HepG2 (cell line): ENCODE results near the gene HTATSF1.

Experiments
- CEBPG ChIP-seq: IDR thresholded peaks from 2 replicates; pipeline ENCODE4 v1.6.1; 2016
- FOXC1 ChIP-seq: sonication (generic); formaldehyde crosslinking; IDR thresholded peaks from 2 replicates; pipeline ENCODE4 v1.8.0; 2022; ENCODE audit warnings: mild to moderate bottlenecking, missing genetic modification reagents, borderline replicate concordance
- HHEX ChIP-seq: IDR thresholded peaks from 2 replicates; pipeline ENCODE4 v1.6.1; 2016; ENCODE audit warnings: control low read depth
- MZF1 ChIP-seq: sonication (generic); formaldehyde crosslinking; IDR thresholded peaks from 2 replicates; pipeline ENCODE4 v1.8.1; 2023; ENCODE audit warnings: mild to moderate bottlenecking, missing genetic modification reagents, borderline replicate concordance
- TBL1XR1 ChIP-seq: fragments of 150-350 bp; IDR thresholded peaks from 2 replicates; pipeline ENCODE4 v1.6.1; 2014; ENCODE audit warnings: borderline replicate concordance, low read length; ENCODE audit not compliant: partially characterized antibody
- ZKSCAN5 ChIP-seq: sonication (generic); formaldehyde crosslinking; IDR thresholded peaks from 2 replicates; pipeline ENCODE4 v1.5.1; 2020; ENCODE audit warnings: mild to moderate bottlenecking, missing genetic modification reagents
- ZNF180 ChIP-seq: sonication (generic); formaldehyde crosslinking; IDR thresholded peaks from 2 replicates; pipeline ENCODE4 v1.4.0; 2020; ENCODE audit warnings: low read depth, missing genetic modification reagents, borderline replicate concordance
- TF ChIP-seq, protein P1 (sequence below), 2 experiments: fragments of 450-650 bp in 1 of 2; sonication (generic) in 1 of 2; formaldehyde crosslinking in 1 of 2; IDR thresholded peaks; 2 replicates each; pipeline versions ENCODE4 v1.6.1 to v1.8.0; 2016 to 2022; ENCODE audit warnings: antibody characterized with exemption in 1 of 2, mild to moderate bottlenecking in 1 of 2, missing genetic modification reagents in 1 of 2
- TF ChIP-seq, protein P2 (sequence below): sonication (generic); formaldehyde crosslinking; IDR thresholded peaks from 2 replicates; pipeline ENCODE4 v1.5.0; 2020; ENCODE audit warnings: mild to moderate bottlenecking, missing genetic modification reagents, moderate library complexity
- TF ChIP-seq, protein P3 (sequence below): sonication (generic); formaldehyde crosslinking; IDR thresholded peaks from 2 replicates; pipeline ENCODE4 v1.8.1; 2022; ENCODE audit warnings: mild to moderate bottlenecking, missing genetic modification reagents
- TF ChIP-seq, protein P4 (sequence below): sonication (generic); formaldehyde crosslinking; IDR thresholded peaks from 2 replicates; pipeline ENCODE4 v1.4.0; 2020; ENCODE audit warnings: missing genetic modification reagents
- TF ChIP-seq, protein P5 (sequence below): sonication (generic); formaldehyde crosslinking; IDR thresholded peaks from 2 replicates; pipeline ENCODE4 v1.5.0; 2020; ENCODE audit warnings: missing genetic modification reagents, mild to moderate bottlenecking, borderline replicate concordance

DNA sequence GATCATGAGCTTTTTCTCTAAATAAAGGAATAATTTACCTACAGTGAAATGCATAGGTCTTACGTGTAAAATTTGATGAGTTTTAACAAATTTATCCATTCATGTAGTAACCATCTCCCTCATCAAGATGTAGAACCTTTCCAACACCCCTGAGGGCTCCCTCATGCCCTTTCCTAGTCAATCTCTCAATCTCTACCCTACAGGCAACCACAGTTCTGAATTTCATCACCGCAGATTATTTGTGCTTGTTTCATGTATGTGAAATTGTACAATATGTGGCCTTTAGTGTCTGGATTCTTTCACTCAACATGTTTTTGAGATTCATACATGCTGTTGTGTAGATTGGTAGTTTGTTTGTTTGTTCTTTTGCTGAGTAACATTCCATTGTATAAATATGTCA is 36.7 kb downstream of the HTATSF1 start:
- TF ChIP-seq ZNF180 (CRISPR knock-in tag), result no peak
- TF ChIP-seq, protein P1, sequence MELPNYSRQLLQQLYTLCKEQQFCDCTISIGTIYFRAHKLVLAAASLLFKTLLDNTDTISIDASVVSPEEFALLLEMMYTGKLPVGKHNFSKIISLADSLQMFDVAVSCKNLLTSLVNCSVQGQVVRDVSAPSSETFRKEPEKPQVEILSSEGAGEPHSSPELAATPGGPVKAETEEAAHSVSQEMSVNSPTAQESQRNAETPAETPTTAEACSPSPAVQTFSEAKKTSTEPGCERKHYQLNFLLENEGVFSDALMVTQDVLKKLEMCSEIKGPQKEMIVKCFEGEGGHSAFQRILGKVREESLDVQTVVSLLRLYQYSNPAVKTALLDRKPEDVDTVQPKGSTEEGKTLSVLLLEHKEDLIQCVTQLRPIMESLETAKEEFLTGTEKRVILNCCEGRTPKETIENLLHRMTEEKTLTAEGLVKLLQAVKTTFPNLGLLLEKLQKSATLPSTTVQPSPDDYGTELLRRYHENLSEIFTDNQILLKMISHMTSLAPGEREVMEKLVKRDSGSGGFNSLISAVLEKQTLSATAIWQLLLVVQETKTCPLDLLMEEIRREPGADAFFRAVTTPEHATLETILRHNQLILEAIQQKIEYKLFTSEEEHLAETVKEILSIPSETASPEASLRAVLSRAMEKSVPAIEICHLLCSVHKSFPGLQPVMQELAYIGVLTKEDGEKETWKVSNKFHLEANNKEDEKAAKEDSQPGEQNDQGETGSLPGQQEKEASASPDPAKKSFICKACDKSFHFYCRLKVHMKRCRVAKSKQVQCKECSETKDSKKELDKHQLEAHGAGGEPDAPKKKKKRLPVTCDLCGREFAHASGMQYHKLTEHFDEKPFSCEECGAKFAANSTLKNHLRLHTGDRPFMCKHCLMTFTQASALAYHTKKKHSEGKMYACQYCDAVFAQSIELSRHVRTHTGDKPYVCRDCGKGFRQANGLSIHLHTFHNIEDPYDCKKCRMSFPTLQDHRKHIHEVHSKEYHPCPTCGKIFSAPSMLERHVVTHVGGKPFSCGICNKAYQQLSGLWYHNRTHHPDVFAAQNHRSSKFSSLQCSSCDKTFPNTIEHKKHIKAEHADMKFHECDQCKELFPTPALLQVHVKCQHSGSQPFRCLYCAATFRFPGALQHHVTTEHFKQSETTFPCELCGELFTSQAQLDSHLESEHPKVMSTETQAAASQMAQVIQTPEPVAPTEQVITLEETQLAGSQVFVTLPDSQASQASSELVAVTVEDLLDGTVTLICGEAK (IDR thresholded peaks at IDR 0.05), result no peak
- TF ChIP-seq, protein P1 (CRISPR knock-in tag; IDR thresholded peaks at IDR 0.05), result no peak
- TF ChIP-seq HHEX (CRISPR knock-in tag), result no peak
- TF ChIP-seq, protein P2, sequence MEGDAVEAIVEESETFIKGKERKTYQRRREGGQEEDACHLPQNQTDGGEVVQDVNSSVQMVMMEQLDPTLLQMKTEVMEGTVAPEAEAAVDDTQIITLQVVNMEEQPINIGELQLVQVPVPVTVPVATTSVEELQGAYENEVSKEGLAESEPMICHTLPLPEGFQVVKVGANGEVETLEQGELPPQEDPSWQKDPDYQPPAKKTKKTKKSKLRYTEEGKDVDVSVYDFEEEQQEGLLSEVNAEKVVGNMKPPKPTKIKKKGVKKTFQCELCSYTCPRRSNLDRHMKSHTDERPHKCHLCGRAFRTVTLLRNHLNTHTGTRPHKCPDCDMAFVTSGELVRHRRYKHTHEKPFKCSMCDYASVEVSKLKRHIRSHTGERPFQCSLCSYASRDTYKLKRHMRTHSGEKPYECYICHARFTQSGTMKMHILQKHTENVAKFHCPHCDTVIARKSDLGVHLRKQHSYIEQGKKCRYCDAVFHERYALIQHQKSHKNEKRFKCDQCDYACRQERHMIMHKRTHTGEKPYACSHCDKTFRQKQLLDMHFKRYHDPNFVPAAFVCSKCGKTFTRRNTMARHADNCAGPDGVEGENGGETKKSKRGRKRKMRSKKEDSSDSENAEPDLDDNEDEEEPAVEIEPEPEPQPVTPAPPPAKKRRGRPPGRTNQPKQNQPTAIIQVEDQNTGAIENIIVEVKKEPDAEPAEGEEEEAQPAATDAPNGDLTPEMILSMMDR (CRISPR knock-in tag), result no peak
- TF ChIP-seq, protein P3, sequence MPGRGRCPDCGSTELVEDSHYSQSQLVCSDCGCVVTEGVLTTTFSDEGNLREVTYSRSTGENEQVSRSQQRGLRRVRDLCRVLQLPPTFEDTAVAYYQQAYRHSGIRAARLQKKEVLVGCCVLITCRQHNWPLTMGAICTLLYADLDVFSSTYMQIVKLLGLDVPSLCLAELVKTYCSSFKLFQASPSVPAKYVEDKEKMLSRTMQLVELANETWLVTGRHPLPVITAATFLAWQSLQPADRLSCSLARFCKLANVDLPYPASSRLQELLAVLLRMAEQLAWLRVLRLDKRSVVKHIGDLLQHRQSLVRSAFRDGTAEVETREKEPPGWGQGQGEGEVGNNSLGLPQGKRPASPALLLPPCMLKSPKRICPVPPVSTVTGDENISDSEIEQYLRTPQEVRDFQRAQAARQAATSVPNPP, result no peak
- no peak for TF ChIP-seq TBL1XR1
- no peak for TF ChIP-seq CEBPG (CRISPR knock-in tag)
- no peak for TF ChIP-seq ZKSCAN5 (CRISPR knock-in tag)
- no peak for TF ChIP-seq FOXC1
- TF ChIP-seq, protein P4, sequence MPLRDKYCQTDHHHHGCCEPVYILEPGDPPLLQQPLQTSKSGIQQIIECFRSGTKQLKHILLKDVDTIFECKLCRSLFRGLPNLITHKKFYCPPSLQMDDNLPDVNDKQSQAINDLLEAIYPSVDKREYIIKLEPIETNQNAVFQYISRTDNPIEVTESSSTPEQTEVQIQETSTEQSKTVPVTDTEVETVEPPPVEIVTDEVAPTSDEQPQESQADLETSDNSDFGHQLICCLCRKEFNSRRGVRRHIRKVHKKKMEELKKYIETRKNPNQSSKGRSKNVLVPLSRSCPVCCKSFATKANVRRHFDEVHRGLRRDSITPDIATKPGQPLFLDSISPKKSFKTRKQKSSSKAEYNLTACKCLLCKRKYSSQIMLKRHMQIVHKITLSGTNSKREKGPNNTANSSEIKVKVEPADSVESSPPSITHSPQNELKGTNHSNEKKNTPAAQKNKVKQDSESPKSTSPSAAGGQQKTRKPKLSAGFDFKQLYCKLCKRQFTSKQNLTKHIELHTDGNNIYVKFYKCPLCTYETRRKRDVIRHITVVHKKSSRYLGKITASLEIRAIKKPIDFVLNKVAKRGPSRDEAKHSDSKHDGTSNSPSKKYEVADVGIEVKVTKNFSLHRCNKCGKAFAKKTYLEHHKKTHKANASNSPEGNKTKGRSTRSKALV (CRISPR knock-in tag), result no peak
- TF ChIP-seq, protein P5, sequence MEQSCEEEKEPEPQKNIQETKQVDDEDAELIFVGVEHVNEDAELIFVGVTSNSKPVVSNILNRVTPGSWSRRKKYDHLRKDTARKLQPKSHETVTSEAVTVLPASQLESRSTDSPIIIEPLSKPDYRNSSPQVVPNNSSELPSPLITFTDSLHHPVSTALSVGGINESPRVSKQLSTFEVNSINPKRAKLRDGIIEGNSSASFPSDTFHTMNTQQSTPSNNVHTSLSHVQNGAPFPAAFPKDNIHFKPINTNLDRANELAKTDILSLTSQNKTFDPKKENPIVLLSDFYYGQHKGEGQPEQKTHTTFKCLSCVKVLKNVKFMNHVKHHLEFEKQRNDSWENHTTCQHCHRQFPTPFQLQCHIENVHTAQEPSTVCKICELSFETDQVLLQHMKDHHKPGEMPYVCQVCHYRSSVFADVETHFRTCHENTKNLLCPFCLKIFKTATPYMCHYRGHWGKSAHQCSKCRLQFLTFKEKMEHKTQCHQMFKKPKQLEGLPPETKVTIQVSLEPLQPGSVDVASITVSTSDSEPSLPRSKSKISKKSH (CRISPR knock-in tag), result no peak
- TF ChIP-seq MZF1, result no peak
